K562 (cell line): Measurements from ENCODE around the gene FAM167B. TPM values are rescaled to one million over a fixed set of nuclear protein-coding genes. Genes with fewer than 3 reads are reported as not detected.

Experiments used
- ADNP ChIP-seq: fragments of 200-800 bp; sonication (Bioruptor generic); IDR thresholded peaks from 2 replicates; pipeline ENCODE4 v1.6.1; 2016; ENCODE audit warnings: missing genetic modification characterization, missing compliant biosample characterization
- FOXM1 ChIP-seq, 2 experiments: fragments of 450-650 bp in 1 of 2; sonication (generic) in 1 of 2; formaldehyde crosslinking in 1 of 2; IDR thresholded peaks; 2 replicates each; pipeline versions ENCODE4 v1.6.1 to v1.9.0; 2017 to 2022; ENCODE audit warnings: low read depth in 2 of 2, mild to moderate bottlenecking in 2 of 2, missing genetic modification reagents in 1 of 2, moderate library complexity in 1 of 2
- RREB1 ChIP-seq: fragments of 250-450 bp; sonication (Bioruptor Pico); IDR thresholded peaks from 2 replicates; pipeline ENCODE4 v1.4.0; 2020
- SAFB2 ChIP-seq: fragments of 200-400 bp; formaldehyde crosslinking; IDR thresholded peaks from 2 replicates; pipeline ENCODE4 v1.6.1; 2018; ENCODE audit warnings: borderline replicate concordance, low read length, low read depth, moderate library complexity; ENCODE audit not compliant: severe bottlenecking
- TAF7 ChIP-seq: fragments of 450-650 bp; IDR thresholded peaks from 2 replicates; pipeline ENCODE4 v1.6.1; 2016; ENCODE audit warnings: missing genetic modification characterization, missing compliant biosample characterization
- THRAP3 ChIP-seq: fragments of 450-650 bp; IDR thresholded peaks from 2 replicates; pipeline ENCODE4 v1.6.1; 2016; ENCODE audit warnings: mild to moderate bottlenecking, inconsistent platforms, borderline replicate concordance
- ZMIZ1 ChIP-seq, 2 experiments: fragments of 150-350 bp in 1 of 2; IDR thresholded peaks; 2 replicates each; pipeline ENCODE4 v1.6.1; 2012 to 2016; ENCODE audit warnings: low read depth in 2 of 2, low read length in 2 of 2, mild to moderate bottlenecking in 1 of 2, moderate library complexity in 1 of 2
- ZNF668 ChIP-seq: fragments of 250-450 bp; sonication (Bioruptor Pico); IDR thresholded peaks from 2 replicates; pipeline ENCODE4 v1.8.0; 2022; ENCODE audit warnings: mild to moderate bottlenecking, inconsistent platforms
- polyA plus RNA-seq, 8 experiments: library from polyadenylated mRNA; depleted of rRNA in 4 of 8; stranded (reverse) in 5 of 8; unstranded in 3 of 8; fragments of >200 nt; fragmentation: Nextera tagmentation in 2 of 8; fragmentation: Illumina TruSeq in 1 of 8; extraction: Ambion mirVana in 2 of 8; extraction: Trizol in 1 of 8; gene quantifications; 2 replicates each; pipeline versions ENCODE4 v1.2.1 to v1.2.3, GENCODE V29; 2011 to 2014; ENCODE audit warnings: inconsistent platforms in 1 of 8, missing spikeins in 1 of 8
- total RNA-seq, 7 experiments: library from RNA; depleted of rRNA in 6 of 7; stranded (reverse); fragments of >200 nt in 6 of 7; fragmentation: Illumina TruSeq in 2 of 7; extraction: Trizol in 2 of 7; gene quantifications; 2 replicates each; pipeline versions ENCODE4 v1.2.1 to v1.2.3, GENCODE V29; 2011 to 2021; ENCODE audit warnings: low replicate concordance in 1 of 7

FAM167B gene
- total and polyA plus RNA-seq, 9 of the 15 experiments (the other 6 are each of a cell fraction or from before 2014, with no cell fraction given), result not detected

DNA sequence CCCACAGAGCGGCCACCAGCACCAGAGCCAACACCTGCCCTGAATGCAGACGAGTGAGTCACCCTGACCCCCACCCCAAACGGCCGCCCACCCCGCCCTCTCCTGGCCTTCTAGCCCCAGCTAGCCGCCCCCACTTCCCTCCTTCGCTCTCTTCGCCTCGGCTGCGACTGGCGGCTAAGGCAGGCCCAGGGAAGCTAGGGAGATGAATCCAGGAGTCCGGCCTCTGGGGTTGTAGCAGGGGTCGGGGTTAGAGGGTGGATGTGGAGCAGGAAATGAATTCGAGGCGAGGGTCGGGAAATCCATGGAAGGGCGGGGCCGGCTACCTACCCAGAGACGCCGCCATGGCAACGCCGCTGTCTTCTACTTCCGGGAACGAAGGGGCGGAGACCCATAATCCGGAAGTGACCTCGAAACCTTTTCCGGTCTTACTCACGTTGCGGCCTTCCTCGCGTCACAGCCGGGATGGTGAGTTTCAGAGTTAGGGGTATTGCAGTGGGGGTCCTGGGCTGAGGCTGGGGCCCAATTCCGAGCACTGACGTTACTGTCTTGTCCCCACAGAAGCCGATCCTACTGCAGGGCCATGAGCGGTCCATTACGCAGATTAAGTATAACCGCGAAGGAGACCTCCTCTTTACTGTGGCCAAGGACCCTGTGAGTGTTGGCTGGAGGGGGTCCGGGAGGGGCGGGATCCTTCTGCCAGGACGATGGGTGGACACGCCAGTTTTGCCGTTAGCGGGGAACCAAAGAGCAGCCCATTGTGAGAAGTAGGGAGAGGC is 24.9 kb upstream of the FAM167B start, which contains the start of the genes EIF3I and TMEM234 (continued):
- TF ChIP-seq RREB1 (CRISPR knock-in tag) (no peak), ZMIZ1 (IDR thresholded peaks at IDR 0.05; ENCODE audit: low read depth in 2 of 2, low read length in 2 of 2) (peak in 1 of 2 experiments; percentile 20; a peak in 1 of 4 replicates), SAFB2 (no peak), ADNP (tag) (no peak), ZNF668 (CRISPR knock-in tag) (no peak), THRAP3 (no peak), FOXM1 (IDR thresholded peaks at IDR 0.05; ENCODE audit: low read depth) (no peak), FOXM1 (CRISPR knock-in tag; IDR thresholded peaks at IDR 0.05; ENCODE audit: low read depth) (no peak), TAF7 (tag) (peak; percentile 74)
